Esophagus squamous epithelium (tissue), 4 donors: Measurements from ENCODE around the gene POLH.

Experiments
- CTCF ChIP-seq, 6 experiments: fragments of 450-650 bp in 4 of 6; fragments of 200-600 bp in 2 of 6; sonication (generic) in 2 of 6; IDR thresholded peaks; one replicate each; pipeline ENCODE4 v1.5.1; 2016 to 2019; ENCODE audit warnings: antibody characterized with exemption in 6 of 6, mild to moderate bottlenecking in 4 of 6, moderate library complexity in 4 of 6
- POLR2A ChIP-seq, 4 donors: fragments of 450-650 bp; IDR thresholded peaks; one replicate each; pipeline ENCODE4 v1.6.1; 2017; ENCODE audit warnings: antibody characterized with exemption in 4 of 4, mild to moderate bottlenecking in 4 of 4, moderate library complexity in 3 of 4

GRCh38 chr6:43540507-43540906 is 35.5 kb upstream of the POLH start:
- no peak for TF ChIP-seq POLR2A (IDR thresholded peaks at IDR 0.05)
- TF ChIP-seq CTCF (IDR thresholded peaks at IDR 0.05) = no peak
